GM21423 (cell line): ENCODE data around the gene TVP23C.
"Not testable (repeated sequence)": the region's sequence is repeated elsewhere in the genome, so short reads cannot be mapped to it uniquely, and the experiment has no call there.

Experiments
- ATAC-seq: cut with Tn5 transposase; IDR thresholded peaks from one replicate; pipeline ENCODE4 v1.9.1; 2021; ENCODE audit warnings: mild to moderate bottlenecking, moderate library complexity; ENCODE audit not compliant: unreplicated experiment

TVP23C gene

DNA sequence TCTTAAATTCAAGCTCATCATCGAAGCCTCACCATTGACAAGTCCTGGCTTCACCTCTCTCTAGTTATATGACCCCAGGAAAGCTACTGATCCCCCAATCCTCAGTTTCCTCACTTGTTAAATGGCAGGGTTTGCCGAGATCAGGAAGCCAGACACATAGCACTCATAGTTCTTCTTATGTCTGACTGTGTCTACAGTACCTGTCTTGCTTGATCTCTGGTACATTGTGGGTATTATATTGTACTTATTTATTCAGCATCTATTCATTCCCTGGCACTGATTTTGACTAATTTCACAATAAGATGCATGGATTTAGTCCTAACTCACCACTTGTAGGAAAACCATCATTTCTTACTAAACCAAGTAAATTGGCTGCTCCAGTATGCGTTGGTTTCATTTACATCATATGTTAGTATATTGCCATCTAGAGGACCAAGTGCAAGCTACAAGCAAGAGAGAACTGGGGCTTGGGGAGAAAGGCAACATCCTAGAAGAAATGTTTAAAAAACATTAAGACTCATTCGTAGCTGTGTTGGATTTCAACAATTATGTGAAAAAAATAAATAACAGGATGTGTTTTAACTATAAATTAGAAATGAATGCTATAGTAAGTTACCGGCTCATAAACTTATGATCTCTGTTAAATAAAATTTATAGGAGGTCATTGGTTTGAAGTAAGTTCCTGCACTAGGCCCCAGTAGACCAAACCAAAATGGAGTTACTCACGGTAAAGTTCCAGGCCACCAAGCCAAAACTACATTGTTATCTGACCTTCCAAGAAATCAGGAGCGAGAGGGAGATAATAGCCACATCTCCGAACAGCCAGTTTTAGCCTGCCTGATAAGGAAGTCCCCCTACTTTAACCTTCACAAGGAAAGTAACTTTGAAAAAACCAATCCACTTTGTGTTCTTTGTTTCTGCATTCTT lies 36.7 kb downstream of the TVP23C start:
- not testable (repeated sequence) for ATAC-seq

- not testable (repeated sequence) for ATAC-seq
Measured at GRCh38 chr17:15524990-15525985, 38.0 kb downstream of the TVP23C start.

DNA sequence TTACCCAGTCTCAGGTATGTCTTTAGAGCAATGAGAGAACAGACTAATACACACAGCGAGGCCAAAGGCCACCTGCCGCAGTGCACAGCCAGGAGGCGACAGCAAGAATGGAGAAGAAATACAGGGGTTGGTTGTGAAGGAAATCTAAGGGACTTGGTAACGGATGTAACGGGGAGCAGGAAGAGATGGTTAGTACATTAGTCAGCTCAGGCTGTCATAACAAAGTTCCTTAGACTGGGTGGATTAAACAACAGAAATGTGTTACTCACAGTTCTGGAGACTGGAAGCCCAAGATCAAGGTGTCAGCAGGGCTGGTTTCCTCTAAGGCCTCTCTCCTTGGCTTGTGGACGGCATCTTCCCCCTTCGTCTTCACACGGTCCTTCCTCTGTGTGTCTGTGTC lies 47.1 kb downstream of the TVP23C start:
- no peak for ATAC-seq

DNA sequence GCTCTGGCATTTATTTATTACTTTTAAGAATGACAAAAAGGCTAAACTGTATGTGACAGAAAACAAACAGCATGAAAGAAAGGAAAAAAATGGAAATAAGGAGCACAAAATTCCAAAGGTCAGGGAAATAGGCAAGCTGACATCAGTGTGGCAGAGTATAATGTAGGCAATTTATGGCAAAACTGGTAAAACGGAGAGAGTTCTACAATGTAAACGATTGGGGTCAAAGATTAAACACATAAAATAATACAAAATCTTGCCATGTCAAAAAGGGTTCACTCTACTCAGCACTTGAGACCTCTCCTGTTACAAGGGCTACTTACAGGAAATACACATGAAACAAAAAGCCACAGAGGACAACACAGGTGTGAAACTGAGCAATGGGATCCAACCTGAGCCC lies 48.8 kb downstream of the TVP23C start:
- no peak for ATAC-seq

- ATAC-seq = no peak
Measured at GRCh38 chr17:15513856-15514459, 49.3 kb downstream of the TVP23C start.

GRCh38 chr17:15513058-15513791 lies 50.1 kb downstream of the TVP23C start:
- no peak for ATAC-seq

- no peak for ATAC-seq
Measured at GRCh38 chr17:15512071-15512709, 51.1 kb downstream of the TVP23C start.

- ATAC-seq = no peak
Measured at GRCh38 chr17:15511142-15511541, 52.1 kb downstream of the TVP23C start.

- ATAC-seq = no peak
Measured at GRCh38 chr17:15510361-15510760, 52.9 kb downstream of the TVP23C start.

DNA sequence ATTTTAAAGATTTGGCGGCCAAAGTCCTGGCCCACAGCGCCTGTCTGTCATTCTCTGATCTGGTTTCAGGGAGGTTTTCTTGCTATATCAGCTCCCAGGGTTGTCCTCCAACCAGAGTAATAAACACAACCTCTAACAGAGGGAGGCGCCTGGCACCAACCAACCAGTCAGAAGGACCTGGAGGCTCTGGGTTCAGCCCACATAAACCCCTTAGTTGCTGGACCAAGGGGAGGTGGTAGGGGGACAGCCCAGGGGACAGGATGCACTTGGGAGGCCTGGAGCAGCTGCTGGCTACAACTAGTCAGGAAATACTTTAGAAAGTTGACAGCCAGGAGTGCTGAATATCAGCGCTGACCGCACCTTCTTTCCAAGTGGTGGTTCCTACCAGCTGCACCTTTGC lies 54.2 kb downstream of the TVP23C start:
- no peak for ATAC-seq

DNA sequence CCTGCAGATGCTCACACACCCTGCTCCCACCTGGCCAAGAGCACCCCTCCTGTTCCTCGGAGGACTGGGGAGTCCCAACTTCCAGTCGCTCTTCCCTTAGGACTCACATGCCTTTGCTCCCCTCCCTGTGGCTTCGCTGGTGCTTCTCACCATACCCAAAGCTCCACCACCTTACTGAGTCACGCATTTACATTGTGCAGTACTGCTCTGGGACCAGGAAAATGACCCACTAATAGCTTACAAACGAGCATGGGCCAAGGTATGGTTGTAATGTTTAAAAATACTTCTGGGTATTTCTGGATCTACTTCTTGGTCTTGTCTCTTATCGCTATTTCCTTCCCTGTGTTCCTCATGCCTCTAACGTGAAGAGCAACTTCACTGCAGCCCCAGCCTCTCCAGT lies 54.8 kb downstream of the TVP23C start:
- ATAC-seq = no peak

- no peak for ATAC-seq
Measured at GRCh38 chr17:15507896-15508295, 55.4 kb downstream of the TVP23C start.

- no peak for ATAC-seq
Measured at GRCh38 chr17:15507001-15507400, 56.3 kb downstream of the TVP23C start.

DNA sequence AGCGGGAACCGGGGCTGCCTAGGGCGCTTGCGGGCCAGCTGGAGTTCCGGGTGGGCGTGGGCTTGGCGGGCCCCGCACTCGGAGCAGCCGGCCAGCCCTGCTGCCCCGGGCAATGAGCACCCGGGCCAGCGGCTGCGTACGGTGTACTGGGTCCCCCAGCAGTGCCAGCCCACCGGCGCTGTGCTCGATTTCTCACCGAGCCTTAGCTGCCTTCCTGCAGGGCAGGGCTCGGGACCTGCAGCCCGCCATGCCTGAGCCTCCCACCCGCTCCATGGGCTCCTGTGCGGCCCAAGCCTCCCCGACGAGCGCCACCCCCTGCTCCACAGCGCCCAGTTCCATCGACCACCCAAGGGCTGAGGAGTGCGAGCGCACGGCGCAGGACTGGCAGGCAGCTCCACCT lies 57.6 kb downstream of the TVP23C start:
- ATAC-seq = not testable (repeated sequence)

DNA sequence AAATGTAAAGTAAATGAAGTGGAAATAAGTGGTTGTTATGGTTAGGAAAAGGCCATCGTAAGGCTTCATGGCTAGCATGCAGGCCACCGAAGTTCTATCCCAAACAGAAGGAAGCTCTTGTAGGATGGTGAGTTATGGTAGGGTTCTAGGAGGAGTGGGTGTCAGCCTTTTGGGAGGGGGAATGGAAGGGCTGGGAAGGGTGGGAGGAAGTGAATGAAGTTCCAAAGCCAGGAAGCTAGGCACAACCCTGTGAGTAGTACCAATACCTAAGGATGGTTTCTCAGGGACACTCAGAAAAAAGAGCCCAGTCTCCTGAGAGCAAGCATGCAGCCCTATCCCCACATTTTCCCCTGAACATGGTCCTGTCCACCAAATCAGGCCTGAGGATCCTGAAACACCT lies 59.6 kb downstream of the TVP23C start:
- no peak for ATAC-seq

DNA sequence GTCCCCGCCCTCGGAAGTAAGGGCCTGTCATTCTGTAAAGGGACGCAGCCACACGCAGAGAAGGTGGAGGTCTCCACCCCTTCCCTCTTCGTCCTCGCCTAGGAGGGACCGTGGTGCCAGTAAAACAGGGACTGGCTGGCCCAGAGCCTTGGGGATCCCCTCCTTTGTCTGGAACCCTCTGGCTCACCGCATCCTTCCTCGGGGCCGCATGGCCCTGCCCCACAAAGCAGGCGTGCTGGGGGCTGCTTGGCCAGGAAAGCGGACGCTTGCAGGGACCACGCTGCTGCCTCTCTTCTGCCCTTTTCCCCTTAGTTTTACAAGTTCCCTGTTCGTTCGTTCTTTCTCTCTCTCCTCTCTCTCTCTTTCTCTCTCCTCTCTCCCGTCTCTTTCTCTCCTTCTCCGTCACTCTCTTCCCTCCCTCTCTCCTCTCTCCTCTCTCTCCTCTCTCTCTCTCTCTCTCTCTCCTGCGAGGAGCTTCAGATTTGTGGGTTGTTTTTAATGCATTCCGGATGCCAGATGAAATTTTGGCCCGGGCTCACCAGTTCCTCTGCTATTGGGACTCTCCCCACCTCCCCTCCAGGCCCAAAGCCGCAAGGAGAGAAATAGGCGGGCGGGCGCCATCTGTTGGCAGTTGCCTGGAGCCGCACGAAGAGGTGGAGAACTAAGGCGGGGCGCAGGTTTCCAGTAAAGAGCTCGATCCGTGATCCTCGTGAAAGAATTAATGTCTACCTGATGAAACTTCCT lies 60.7 kb downstream of the TVP23C start:
- ATAC-seq = peak; percentile 89

DNA sequence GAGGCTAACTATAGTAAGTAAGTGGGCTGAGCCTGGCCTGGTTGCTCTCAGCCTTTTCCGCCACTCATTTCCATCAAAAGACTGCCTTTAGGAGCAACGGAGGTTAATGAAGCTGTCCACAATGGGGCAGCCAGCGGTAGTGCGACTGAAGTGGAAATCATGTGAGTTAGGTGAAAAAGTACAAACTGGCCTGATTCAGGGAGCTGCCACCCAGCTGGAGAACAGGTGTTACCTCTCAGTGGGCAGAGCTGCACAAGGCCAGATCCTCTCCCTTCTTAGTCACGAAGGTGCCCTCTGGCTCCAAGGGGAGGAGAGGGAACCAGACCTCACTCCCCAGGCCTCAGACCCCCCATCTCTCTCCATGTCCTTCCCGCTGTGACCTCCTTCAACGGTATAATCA lies 61.5 kb downstream of the TVP23C start:
- no peak for ATAC-seq

DNA sequence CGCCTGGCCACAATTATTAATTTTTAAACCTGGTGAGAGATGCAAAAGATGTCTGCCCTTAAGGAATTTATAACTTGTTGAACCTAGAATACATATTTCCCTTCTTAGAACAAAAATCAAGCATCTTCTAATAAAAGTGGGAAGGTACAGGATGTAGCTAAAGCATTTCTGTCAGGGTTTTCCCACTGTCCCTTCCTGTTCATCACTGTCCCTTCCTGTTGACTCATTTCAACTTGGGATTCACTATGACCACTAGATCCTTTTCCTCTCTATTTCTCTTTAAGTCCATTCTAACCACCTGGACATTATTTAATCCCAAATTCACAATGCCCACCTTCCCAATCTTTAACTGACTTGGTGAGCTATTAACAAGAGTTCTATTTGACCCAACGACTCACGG lies 62.0 kb downstream of the TVP23C start:
- ATAC-seq = no peak

GRCh38 chr17:15498107-15498506 lies 65.2 kb downstream of the TVP23C start:
- no peak for ATAC-seq
